GM12878 (cell line): ENCODE results near the gene SEPTIN1. TPM values are rescaled to one million over a fixed set of nuclear protein-coding genes. Genes with fewer than 3 reads are reported as not detected.

Experiments used
- BACH1 ChIP-seq: fragments of 450-650 bp; IDR thresholded peaks from 2 replicates; pipeline ENCODE4 v1.6.1; 2017; ENCODE audit warnings: mild to moderate bottlenecking, borderline replicate concordance
- NRF1 ChIP-seq: conservative IDR thresholded peaks from 2 replicates; pipeline ENCODE4 v1.6.1; 2011; ENCODE audit warnings: mild to moderate bottlenecking, low read depth, low read length, improper control_type of control experiment
- PAX8 ChIP-seq: fragments of 450-650 bp; IDR thresholded peaks from 2 replicates; pipeline ENCODE4 v1.6.1; 2017; ENCODE audit warnings: mild to moderate bottlenecking, moderate library complexity
- RUNX3 ChIP-seq: IDR thresholded peaks from 2 replicates; pipeline ENCODE4 v1.6.1; 2012; ENCODE audit warnings: low read length, inconsistent platforms
- ZNF217 ChIP-seq: fragments of 450-650 bp; IDR thresholded peaks from 2 replicates; pipeline ENCODE4 v1.6.1; 2017; ENCODE audit warnings: antibody characterized with exemption, mild to moderate bottlenecking
- polyA plus RNA-seq, 11 experiments: library from polyadenylated mRNA; depleted of rRNA in 4 of 11; unstranded in 6 of 11; stranded (reverse) in 5 of 11; fragments of >200 nt; fragmentation: Nextera tagmentation in 4 of 11; fragmentation: Illumina TruSeq in 1 of 11; extraction: Ambion mirVana in 4 of 11; extraction: Trizol in 1 of 11; gene quantifications; 1 replicate in 1 of 11; 2 replicates in 10 of 11; pipeline versions ENCODE4 v1.2.1 to v1.2.3, GENCODE V29; 2011 to 2016; ENCODE audit warnings: inconsistent platforms in 2 of 11, missing spikeins in 2 of 11, low read depth in 1 of 11
- total RNA-seq, 4 experiments: library from RNA; depleted of rRNA in 3 of 4; stranded (reverse); fragments of >200 nt in 3 of 4; fragmentation: Illumina TruSeq in 1 of 4; extraction: Trizol in 1 of 4; gene quantifications; 2 replicates each; pipeline versions ENCODE4 v1.2.1 to v1.2.3, GENCODE V29; 2013 to 2021
- TF ChIP-seq, protein P1 (sequence below): fragments of 450-650 bp; IDR thresholded peaks from 2 replicates; pipeline ENCODE4 v1.6.1; 2016; ENCODE audit warnings: mild to moderate bottlenecking
- TF ChIP-seq, protein P2 (sequence below): fragments of 450-650 bp; conservative IDR thresholded peaks from 2 replicates; pipeline ENCODE4 v1.6.1; 2017; ENCODE audit warnings: mild to moderate bottlenecking, moderate library complexity

The SEPTIN1 gene
- total and polyA plus RNA-seq, 10 of the 15 experiments (the other 5 are each of a cell fraction or from before 2014, with no cell fraction given): 2.8 to 153 (median 94.1) TPM

- TF ChIP-seq, protein P1, sequence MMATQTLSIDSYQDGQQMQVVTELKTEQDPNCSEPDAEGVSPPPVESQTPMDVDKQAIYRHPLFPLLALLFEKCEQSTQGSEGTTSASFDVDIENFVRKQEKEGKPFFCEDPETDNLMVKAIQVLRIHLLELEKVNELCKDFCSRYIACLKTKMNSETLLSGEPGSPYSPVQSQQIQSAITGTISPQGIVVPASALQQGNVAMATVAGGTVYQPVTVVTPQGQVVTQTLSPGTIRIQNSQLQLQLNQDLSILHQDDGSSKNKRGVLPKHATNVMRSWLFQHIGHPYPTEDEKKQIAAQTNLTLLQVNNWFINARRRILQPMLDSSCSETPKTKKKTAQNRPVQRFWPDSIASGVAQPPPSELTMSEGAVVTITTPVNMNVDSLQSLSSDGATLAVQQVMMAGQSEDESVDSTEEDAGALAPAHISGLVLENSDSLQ: 0 out of 2 replicates have a peak, but pooled peaks have one; percentile 5
- TF ChIP-seq ZNF217: peak; percentile 83
- no peak for TF ChIP-seq PAX8
- TF ChIP-seq RUNX3: peak; percentile 53; the same call in 1 of the 2 replicates
- no peak; the same call in 1 of the 2 replicates for TF ChIP-seq BACH1
- TF ChIP-seq, protein P2, sequence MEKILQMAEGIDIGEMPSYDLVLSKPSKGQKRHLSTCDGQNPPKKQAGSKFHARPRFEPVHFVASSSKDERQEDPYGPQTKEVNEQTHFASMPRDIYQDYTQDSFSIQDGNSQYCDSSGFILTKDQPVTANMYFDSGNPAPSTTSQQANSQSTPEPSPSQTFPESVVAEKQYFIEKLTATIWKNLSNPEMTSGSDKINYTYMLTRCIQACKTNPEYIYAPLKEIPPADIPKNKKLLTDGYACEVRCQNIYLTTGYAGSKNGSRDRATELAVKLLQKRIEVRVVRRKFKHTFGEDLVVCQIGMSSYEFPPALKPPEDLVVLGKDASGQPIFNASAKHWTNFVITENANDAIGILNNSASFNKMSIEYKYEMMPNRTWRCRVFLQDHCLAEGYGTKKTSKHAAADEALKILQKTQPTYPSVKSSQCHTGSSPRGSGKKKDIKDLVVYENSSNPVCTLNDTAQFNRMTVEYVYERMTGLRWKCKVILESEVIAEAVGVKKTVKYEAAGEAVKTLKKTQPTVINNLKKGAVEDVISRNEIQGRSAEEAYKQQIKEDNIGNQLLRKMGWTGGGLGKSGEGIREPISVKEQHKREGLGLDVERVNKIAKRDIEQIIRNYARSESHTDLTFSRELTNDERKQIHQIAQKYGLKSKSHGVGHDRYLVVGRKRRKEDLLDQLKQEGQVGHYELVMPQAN: peak; percentile 72
- no peak for TF ChIP-seq NRF1
- TF ChIP-seq, all 136 proteins: peak for 47
Measured at GRCh38 chr16:30395155-30395991, 13.0 kb upstream of the SEPTIN1 start, which contains the start of gene ZNF48 (continued).
